ENCODE data around the gene PHIP.

GRCh38 chr6:78962448-78962847, 115.6 kb downstream of the PHIP start:
- TF ChIP-seq POLR2A (IDR thresholded peaks at IDR 0.05), result no peak
- no peak for TF ChIP-seq CTCF (IDR thresholded peaks at IDR 0.05)

Measured in Peyer's patch (tissue), 4 donors.